ENCODE data around the gene PPP1R13L.

Gene PPP1R13L

GRCh38 chr19:45356760-45357444 is 48.0 kb downstream of the PPP1R13L start:
- no peak overlapping the region for H3K27ac ChIP-seq
- TF ChIP-seq CTCF (conservative IDR thresholded peaks at IDR 0.05), result no peak

GRCh38 chr19:45355910-45356309 is 49.0 kb downstream of the PPP1R13L start:
- TF ChIP-seq CTCF (conservative IDR thresholded peaks at IDR 0.05), result no peak
- H3K27ac ChIP-seq, result no peak overlapping the region

- TF ChIP-seq CTCF (conservative IDR thresholded peaks at IDR 0.05), result no peak
Observed at GRCh38 chr19:45355402-45355801, 49.5 kb downstream of the PPP1R13L start.

GRCh38 chr19:45354241-45354842 is 50.5 kb downstream of the PPP1R13L start:
- no peak overlapping the region for H3K27ac ChIP-seq
- TF ChIP-seq CTCF (conservative IDR thresholded peaks at IDR 0.05), result no peak

More at GRCh38 chr19:45355402-45355801, 49.5 kb downstream of the PPP1R13L start:
- H3K27ac ChIP-seq, result no peak overlapping the region

GRCh38 chr19:45352914-45353796 is 51.7 kb downstream of the PPP1R13L start:
- H3K27ac ChIP-seq, result no peak overlapping the region

GRCh38 chr19:45352471-45352870 is 52.4 kb downstream of the PPP1R13L start:
- no peak overlapping the region for H3K27ac ChIP-seq
- no peak for TF ChIP-seq CTCF (conservative IDR thresholded peaks at IDR 0.05)

More at GRCh38 chr19:45352914-45353796, 51.7 kb downstream of the PPP1R13L start:
- TF ChIP-seq CTCF (conservative IDR thresholded peaks at IDR 0.05), result no peak

GRCh38 chr19:45352062-45352461 is 52.8 kb downstream of the PPP1R13L start:
- no peak overlapping the region for H3K27ac ChIP-seq
- TF ChIP-seq CTCF (conservative IDR thresholded peaks at IDR 0.05), result no peak

All from VCaP (cell line).